ENCODE results near the gene SMLR1. TPM values are rescaled to one million over a fixed set of nuclear protein-coding genes. Genes with fewer than 3 reads are reported as not detected.

SMLR1 gene
- total RNA-seq: not detected in 2 replicates

GRCh38 chr6:130827247-130828149 lies at the start of gene SMLR1:
Gene SMLR1 (plus strand): TSS chr6:130827406. CDS start chr6:130827414, 8 bp downstream.

Other genes starting within 250 kb of the SMLR1 start
- 107 and 125 TPM in 2 replicates for gene EPB41L2, start 235.8 kb downstream of the SMLR1 start, total RNA-seq

Data from cardiac ventricle fibroblast (primary cell).